ENCODE data around the gene HACD2. TPM values are rescaled to one million over a fixed set of nuclear protein-coding genes. Genes with fewer than 3 reads are reported as not detected.

HACD2 gene
- polyA plus RNA-seq, 1 donor (not counting 4 experiments of a cell fraction or from before 2014, with no cell fraction given) = 124 TPM

- FAIRE-seq = no peak
- no peak overlapping the region for H3K4me3 ChIP-seq (ENCODE audit: control insufficient read depth in 2 of 3, extremely low read depth in 1 of 3, insufficient read depth in 2 of 3, low read depth in 1 of 3, low read length in 3 of 3)
- peaks cover 50% of the 10 kb centered on the region for H3K79me2 ChIP-seq (ENCODE audit: control insufficient read depth, insufficient read depth, low read length)
- peaks cover 6% of the 10 kb centered on the region for H4K20me1 ChIP-seq (ENCODE audit: control insufficient read depth, extremely low read depth, insufficient read depth, low read length)
- H2AFZ ChIP-seq (ENCODE audit: control insufficient read depth, low read length) = no peak overlapping the region
- no peaks in the 10 kb centered on the region for H3K9me1 ChIP-seq (ENCODE audit: control insufficient read depth, extremely low read depth, insufficient read depth, low read length)
- no peak for DNase-seq (ENCODE audit: low read depth, low spot score)
- H3K9ac ChIP-seq (ENCODE audit: control insufficient read depth, extremely low read depth, insufficient read depth, low read length) = no peak overlapping the region
- H3K4me1 ChIP-seq (ENCODE audit: control insufficient read depth, extremely low read depth, insufficient read depth, low read length) = peaks cover 6% of the 10 kb centered on the region
- no peak overlapping the region for H3K27ac ChIP-seq (ENCODE audit: control insufficient read depth, insufficient read depth, low read length)
- dilution Hi-C loops (cut with MboI; ENCODE audit: extremely low pct_ligation_motif_present, low sequenced_read_pairs) = no loop called here
- no peaks in the 10 kb centered on the region for H3K27me3 ChIP-seq (ENCODE audit: control insufficient read depth, extremely low read depth, insufficient read depth, low read length)
- no peaks in the 10 kb centered on the region for H3K9me3 ChIP-seq (ENCODE audit: control insufficient read depth, low read depth, low read length)
- no peak overlapping the region for H3K4me2 ChIP-seq (ENCODE audit: control insufficient read depth, extremely low read depth, insufficient read depth, low read depth, low read length)
- no peak for TF ChIP-seq EZH2 (IDR thresholded peaks at IDR 0.05; ENCODE audit: low read length)
- TF ChIP-seq CTCF (optimal IDR thresholded peaks at IDR 0.05 in 1 of 3, IDR thresholded peaks at IDR 0.05 in 1 of 3, conservative IDR thresholded peaks at IDR 0.05 in 1 of 3; ENCODE audit: extremely low read depth in 1 of 3, insufficient read depth in 2 of 3, low read length in 3 of 3) = no peak
- peaks cover 0 to 11% of the 10 kb centered on the region in 2 experiments for H3K36me3 ChIP-seq (ENCODE audit: control insufficient read depth in 2 of 2, extremely low read depth in 1 of 2, insufficient read depth in 2 of 2, low read length in 2 of 2)
Observed at GRCh38 chr3:123543950-123544349, 40.9 kb downstream of the HACD2 start.

DNA sequence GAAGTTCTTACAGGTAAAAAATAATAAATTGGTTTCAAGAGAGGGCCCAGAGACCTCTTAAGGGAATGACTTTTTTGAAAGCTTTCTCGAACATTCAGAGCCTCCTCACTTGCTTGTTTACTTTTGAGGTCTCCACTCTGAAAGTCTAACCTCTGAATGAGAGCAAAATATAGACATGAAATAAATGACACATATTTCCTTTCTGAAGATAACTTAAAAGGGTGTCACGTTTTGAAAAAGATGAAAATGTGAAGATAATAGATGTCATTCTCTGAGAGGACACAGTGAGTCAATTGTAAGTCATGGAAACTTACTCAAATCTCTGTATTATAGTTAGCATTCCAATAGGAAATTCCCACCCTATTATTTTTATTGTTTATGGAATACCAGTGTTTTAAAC, 44.6 kb downstream of the HACD2 start:
- H3K4me1 ChIP-seq (ENCODE audit: control insufficient read depth, extremely low read depth, insufficient read depth, low read length) = peaks cover 10% of the 10 kb centered on the region
- H3K9me3 ChIP-seq (ENCODE audit: control insufficient read depth, low read depth, low read length) = no peaks in the 10 kb centered on the region
- H3K36me3 ChIP-seq (ENCODE audit: control insufficient read depth in 2 of 2, extremely low read depth in 1 of 2, insufficient read depth in 2 of 2, low read length in 2 of 2) = peaks cover 0 to 3% of the 10 kb centered on the region in 2 experiments
- dilution Hi-C loops (cut with MboI; ENCODE audit: extremely low pct_ligation_motif_present, low sequenced_read_pairs) = no loop called here
- H3K4me3 ChIP-seq (ENCODE audit: control insufficient read depth in 2 of 3, extremely low read depth in 1 of 3, insufficient read depth in 2 of 3, low read depth in 1 of 3, low read length in 3 of 3) = no peak overlapping the region
- peaks cover 3% of the 10 kb centered on the region for H4K20me1 ChIP-seq (ENCODE audit: control insufficient read depth, extremely low read depth, insufficient read depth, low read length)
- no peak overlapping the region for H3K4me2 ChIP-seq (ENCODE audit: control insufficient read depth, extremely low read depth, insufficient read depth, low read depth, low read length)
- no peak overlapping the region for H3K9ac ChIP-seq (ENCODE audit: control insufficient read depth, extremely low read depth, insufficient read depth, low read length)
- DNase-seq (ENCODE audit: low read depth, low spot score) (no peak), FAIRE-seq (no peak)
- no peak overlapping the region for H3K27ac ChIP-seq (ENCODE audit: control insufficient read depth, insufficient read depth, low read length)
- no peak for TF ChIP-seq EZH2 (IDR thresholded peaks at IDR 0.05; ENCODE audit: low read length)
- no peak for TF ChIP-seq CTCF (optimal IDR thresholded peaks at IDR 0.05 in 1 of 3, IDR thresholded peaks at IDR 0.05 in 1 of 3, conservative IDR thresholded peaks at IDR 0.05 in 1 of 3; ENCODE audit: extremely low read depth in 1 of 3, insufficient read depth in 2 of 3, low read length in 3 of 3)
- H3K9me1 ChIP-seq (ENCODE audit: control insufficient read depth, extremely low read depth, insufficient read depth, low read length) = no peaks in the 10 kb centered on the region
- no peaks in the 10 kb centered on the region for H3K27me3 ChIP-seq (ENCODE audit: control insufficient read depth, extremely low read depth, insufficient read depth, low read length)
- H3K79me2 ChIP-seq (ENCODE audit: control insufficient read depth, insufficient read depth, low read length) = peaks cover 44% of the 10 kb centered on the region
- no peak overlapping the region for H2AFZ ChIP-seq (ENCODE audit: control insufficient read depth, low read length)

Measured in keratinocyte (primary cell).